Measurements from ENCODE around the gene BTBD16. TPM values are rescaled to one million over a fixed set of nuclear protein-coding genes. Genes with fewer than 3 reads are reported as not detected.

Gene BTBD16
- total and polyA plus RNA-seq, 2 of the 4 experiments (the other 2 are of a cell fraction) = not detected

DNA sequence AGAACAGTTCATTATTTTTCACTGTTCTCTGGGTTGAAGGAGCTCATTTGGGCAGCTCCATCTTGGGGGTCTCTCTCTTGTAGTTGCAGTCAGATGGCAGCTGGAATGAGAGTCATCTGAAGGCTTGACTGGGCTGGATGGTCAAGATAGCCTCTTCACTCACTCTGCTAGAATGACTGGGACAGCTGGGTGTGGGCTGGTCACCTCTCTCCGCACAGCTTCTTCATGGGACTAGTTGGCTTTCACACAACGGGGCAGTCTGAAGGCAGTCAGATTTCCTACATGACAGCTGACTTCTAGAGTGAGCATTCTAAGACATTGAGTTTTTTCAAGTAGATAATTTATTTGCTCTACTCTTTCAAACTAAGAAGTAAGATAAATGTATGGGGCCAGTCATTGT lies 116.5 kb downstream of the BTBD16 start:
- no peak overlapping the region for H2BK20ac ChIP-seq (ENCODE audit: low read depth, low read length)
- no peak overlapping the region for H3K14ac ChIP-seq (replicated peaks; ENCODE audit: low read depth, low read length)
- no peaks in the 10 kb centered on the region for H3K27me3 ChIP-seq (ENCODE audit: control insufficient read depth, insufficient read depth, low read length)
- TF ChIP-seq POLR2A (IDR thresholded peaks at IDR 0.05; ENCODE audit: low read depth, low read length) = no peak
- TF ChIP-seq RAD21 (IDR thresholded peaks at IDR 0.05; ENCODE audit: low read length) = no peak
- no peak for TF ChIP-seq CTCF (conservative IDR thresholded peaks at IDR 0.05; ENCODE audit: low read depth, low read length)
- TF ChIP-seq, protein P1, sequence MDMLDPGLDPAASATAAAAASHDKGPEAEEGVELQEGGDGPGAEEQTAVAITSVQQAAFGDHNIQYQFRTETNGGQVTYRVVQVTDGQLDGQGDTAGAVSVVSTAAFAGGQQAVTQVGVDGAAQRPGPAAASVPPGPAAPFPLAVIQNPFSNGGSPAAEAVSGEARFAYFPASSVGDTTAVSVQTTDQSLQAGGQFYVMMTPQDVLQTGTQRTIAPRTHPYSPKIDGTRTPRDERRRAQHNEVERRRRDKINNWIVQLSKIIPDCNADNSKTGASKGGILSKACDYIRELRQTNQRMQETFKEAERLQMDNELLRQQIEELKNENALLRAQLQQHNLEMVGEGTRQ (IDR thresholded peaks at IDR 0.05; ENCODE audit: low read depth, low read length) = no peak
- TF ChIP-seq NFE2L2 (IDR thresholded peaks at IDR 0.05; ENCODE audit: low read depth, low read length) = no peak
- no peak for TF ChIP-seq BHLHE40 (IDR thresholded peaks at IDR 0.05; ENCODE audit: low read depth, low read length)
- no peak for TF ChIP-seq FOS (IDR thresholded peaks at IDR 0.05; ENCODE audit: low read depth, low read length)
- TF ChIP-seq RCOR1 (IDR thresholded peaks at IDR 0.05; ENCODE audit: insufficient replicate concordance, low read length) = no peak
- no peak overlapping the region for H2BK15ac ChIP-seq (ENCODE audit: low read depth, low read length)
- no peaks in the 10 kb centered on the region; the same call in 1 of the 2 replicates for H3K9me1 ChIP-seq (ENCODE audit: insufficient read depth, low read length)
- H3K9ac ChIP-seq (ENCODE audit: low read depth, low read length) = no peak overlapping the region
- intact Hi-C loops (cut with micrococcal nuclease) = loop anchor here (2.0 kb wide), 1 partner anchor 23 kb away; no protein-coding TSS in a partner anchor
- no peak overlapping the region for H3K18ac ChIP-seq (ENCODE audit: low read depth, low read length)
- H2AK9ac ChIP-seq (replicated peaks; ENCODE audit: low read depth, low read length, poor library complexity) = no peak overlapping the region
- H3K79me1 ChIP-seq (ENCODE audit: low read depth in 1 of 2, low read length in 2 of 2) = peaks cover 11% of the 10 kb centered on the region in 2 experiments; a peak in 3 of 4 replicates
- H2AK5ac ChIP-seq (ENCODE audit: low read depth, low read length) = no peak overlapping the region
- ATAC-seq (ENCODE audit: low read depth) (no peak), DNase-seq (no peak)
- dilution Hi-C loops (cut with HindIII; ENCODE audit: low sequenced_read_pairs, unreplicated experiment) = no loop called here
- no peak overlapping the region for H3K4me2 ChIP-seq (ENCODE audit: low read depth, low read length)
- no TSS peak for BruUV-seq (replicated peaks)
- H2BK120ac ChIP-seq (ENCODE audit: low read depth, low read length) = no peak overlapping the region
- H3K4me3 ChIP-seq (ENCODE audit: insufficient read depth, low read depth, low read length) = no peak overlapping the region
- H3K9me3 ChIP-seq (ENCODE audit: control insufficient read depth, insufficient read depth, low read length) = no peaks in the 10 kb centered on the region
- no peak overlapping the region for H2BK5ac ChIP-seq (ENCODE audit: low read depth, low read length, poor library complexity, severe bottlenecking)
- in situ Hi-C loops (cut with MboI; ENCODE audit: low sequenced_read_pairs) = no loop called here
- WGBS, 2 experiments (ENCODE audit: extremely low coverage in 2 of 2, insufficient read length in 1 of 2) = no CpG with 5 or more reads among the region's 2 CpGs
- H4K91ac ChIP-seq (ENCODE audit: insufficient read depth, low read depth, low read length) = no peak overlapping the region
- H3K56ac ChIP-seq (ENCODE audit: extremely low read depth, insufficient read depth, low read length) = no peak overlapping the region
- no peak overlapping the region for H2AFZ ChIP-seq (replicated peaks; ENCODE audit: low read length, poor library complexity)
- H3K4me1 ChIP-seq (ENCODE audit: control insufficient read depth, insufficient read depth, low read length) = no peaks in the 10 kb centered on the region
- H3K23ac ChIP-seq (ENCODE audit: low read depth, low read length) = no peak overlapping the region
- ChIA-PET CTCF (no interaction called here), POLR2A (ENCODE audit: unreplicated experiment) (no interaction called here)
- peaks cover 3% of the 10 kb centered on the region; the same call in 1 of the 2 replicates for H4K20me1 ChIP-seq (ENCODE audit: insufficient read depth, low read length)
- H3K36me3 ChIP-seq (ENCODE audit: control insufficient read depth, insufficient read depth, low read length) = no peaks in the 10 kb centered on the region
- H3K27ac ChIP-seq (ENCODE audit: insufficient read depth, low read length) = no peak overlapping the region
- no peak overlapping the region for H3K4ac ChIP-seq (ENCODE audit: low read depth, low read length)
- H4K5ac ChIP-seq (ENCODE audit: low read depth, low read length) = no peak overlapping the region
- no peak overlapping the region for H4K8ac ChIP-seq (ENCODE audit: low read depth in 2 of 2, low read length in 2 of 2)

Small RNAs within 50 kb of the gene (microRNA-seq; reads per million reads assigned to microRNA genes)
- gene RNU6-728P (ENCODE audit: insufficient read depth, insufficient read length) = not detected

Small RNAs within 50 kb of the gene (small RNA-seq; reads per million reads assigned to genes)
- gene RNU6-728P = 0 reads per million in 5 experiments

Other genes with a start within 250 kb of the BTBD16 start
- gene PLEKHA1, start 103.4 kb downstream of the BTBD16 start, total RNA-seq (2012; rRNA removed) = 7.2 and 12.5 TPM in 2 replicates
- 7.4 and 9.5 TPM in 2 replicates for gene PLEKHA1, start 103.4 kb downstream of the BTBD16 start, polyA plus RNA-seq (2012; rRNA removed)
- gene ARMS2, start 183.4 kb downstream of the BTBD16 start, total RNA-seq (2012; rRNA removed) = not detected in 2 replicates
- not detected in 2 replicates for gene ARMS2, start 183.4 kb downstream of the BTBD16 start, polyA plus RNA-seq (2012; rRNA removed)
- 23.1 and 28.5 TPM in 2 replicates for gene HTRA1, start 190.3 kb downstream of the BTBD16 start, total RNA-seq (2012; rRNA removed)
- 94.9 and 108 TPM in 2 replicates for gene HTRA1, start 190.3 kb downstream of the BTBD16 start, polyA plus RNA-seq (2012; rRNA removed)

Data from IMR-90 (cell line).